ENCODE results near the gene CARD11. TPM values are rescaled to one million over a fixed set of nuclear protein-coding genes. Genes with fewer than 3 reads are reported as not detected.

CARD11 gene
- total RNA-seq, 4 donors from 2014 or later, result 3.1 to 53.6 (median 5.9) TPM

- no peaks in the 10 kb centered on the region for H3K27me3 ChIP-seq
- TF ChIP-seq CTCF (IDR thresholded peaks at IDR 0.05) (no peak), POLR2A (IDR thresholded peaks at IDR 0.05) (no peak)
- no peak overlapping the region for H3K4me3 ChIP-seq
- H3K9me3 ChIP-seq, result no peaks in the 10 kb centered on the region
- H3K4me1 ChIP-seq, result peaks cover 0 to 26% (median 16%) of the 10 kb centered on the region in 4 donors
- H3K27ac ChIP-seq, result no peak overlapping the region
- H3K36me3 ChIP-seq, result no peaks in the 10 kb centered on the region
- no peak for DNase-seq
These were observed 183.7 kb downstream of the CARD11 start for GRCh38 chr7:2859952-2860351.

GRCh38 chr7:2858621-2859020 is 185.0 kb downstream of the CARD11 start:
- no peaks in the 10 kb centered on the region for H3K27me3 ChIP-seq
- H3K4me3 ChIP-seq, result no peak overlapping the region
- no peaks in the 10 kb centered on the region for H3K36me3 ChIP-seq
- no peak overlapping the region for H3K27ac ChIP-seq
- no peaks in the 10 kb centered on the region for H3K9me3 ChIP-seq
- DNase-seq, result no peak
- peaks cover 0 to 12% (median 9%) of the 10 kb centered on the region in 4 donors for H3K4me1 ChIP-seq
- no peak for TF ChIP-seq CTCF (IDR thresholded peaks at IDR 0.05)
- TF ChIP-seq POLR2A (IDR thresholded peaks at IDR 0.05), result no peak

DNA sequence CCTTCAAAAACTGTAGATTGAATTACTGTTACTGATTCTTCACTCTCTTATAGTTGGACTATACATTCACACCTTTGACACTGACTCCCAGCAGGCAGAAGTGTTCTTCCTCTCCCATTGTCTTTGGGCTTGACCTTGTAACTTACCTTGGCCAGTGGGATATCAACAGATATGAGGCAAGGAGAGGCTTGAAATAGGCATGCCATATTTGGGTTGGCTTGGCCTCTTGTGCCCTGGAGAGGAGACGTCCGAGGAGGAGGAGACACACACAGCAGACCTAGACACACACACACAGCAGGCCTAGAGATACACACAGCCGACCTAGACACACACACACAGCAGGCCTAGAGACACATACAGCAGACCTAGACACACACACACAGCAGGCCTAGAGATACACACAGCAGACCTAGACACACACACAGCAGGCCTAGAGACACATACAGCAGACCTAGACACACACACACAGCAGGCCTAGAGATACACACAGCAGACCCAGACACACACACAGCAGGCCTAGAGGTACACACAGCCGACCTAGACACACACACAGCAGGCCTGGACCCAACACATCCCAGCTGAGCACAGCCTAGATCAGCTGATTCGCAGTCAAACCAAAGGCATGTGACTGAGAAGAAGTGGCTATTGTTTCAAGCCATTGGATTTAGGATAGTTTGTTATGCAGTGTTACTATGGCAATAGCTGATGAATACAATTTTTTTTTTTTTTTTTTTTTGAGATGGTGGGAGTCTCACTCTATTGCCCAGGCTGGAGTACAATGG is 187.1 kb downstream of the CARD11 start:
- no peak for TF ChIP-seq POLR2A (IDR thresholded peaks at IDR 0.05)
- TF ChIP-seq CTCF (IDR thresholded peaks at IDR 0.05), result no peak
- no peak for DNase-seq
- Histone ChIP-seq H3K36me3 (no peaks in the 10 kb centered on the region), H3K4me3 (no peak overlapping the region), H3K27ac (no peak overlapping the region), H3K4me1 (no peaks in the 10 kb centered on the region), H3K9me3 (no peaks in the 10 kb centered on the region), H3K27me3 (no peaks in the 10 kb centered on the region)

Other genes with a start within 250 kb of the CARD11 start
- 10 to 100 TPM; 11.0 to 68.5 (median 20.4) TPM for gene GNA12, start 199.6 kb downstream of the CARD11 start, total RNA-seq